Spinal cord (tissue), 10 donors: Measurements from ENCODE around the gene LHFPL3. TPM values are rescaled to one million over a fixed set of nuclear protein-coding genes. Genes with fewer than 3 reads are reported as not detected.
"Not testable (repeated sequence)": the region's sequence is repeated elsewhere in the genome, so short reads cannot be mapped to it uniquely, and the experiment has no call there.

Experiments used
- DNase-seq, 6 donors: peaks; one replicate each; pipeline versions ENCODE4 v3.0.0 to v3.0.0-alpha.2; 2013 to 2015; ENCODE audit warnings: low spot score in 6 of 6, low read depth in 4 of 6
- H3K27ac ChIP-seq: one replicate; pipeline ENCODE4 v1.5.1; 2013; ENCODE audit warnings: low read depth, low read length, control low read depth
- H3K27me3 ChIP-seq: one replicate; pipeline ENCODE4 v1.6.1; 2013; ENCODE audit warnings: low read length; ENCODE audit not compliant: control insufficient read depth, insufficient read depth
- H3K36me3 ChIP-seq: one replicate; pipeline ENCODE4 v1.6.1; 2013; ENCODE audit warnings: low read length; ENCODE audit not compliant: control insufficient read depth, insufficient read depth
- H3K4me1 ChIP-seq: one replicate; pipeline ENCODE4 v1.6.1; 2013; ENCODE audit warnings: low read length; ENCODE audit not compliant: control insufficient read depth, insufficient read depth
- H3K4me3 ChIP-seq: one replicate; pipeline ENCODE4 v1.5.1; 2013; ENCODE audit warnings: low read depth, low read length, control low read depth
- H3K9me3 ChIP-seq: one replicate; pipeline ENCODE4 v1.6.1; 2013; ENCODE audit warnings: low read length; ENCODE audit not compliant: control insufficient read depth, insufficient read depth
- WGBS: methylation state at CpG from one replicate; pipeline ENCODE4 v1.1.5; 2013; ENCODE audit warnings: missing lambda C conversion rate; ENCODE audit not compliant: insufficient coverage; 5-methylcytosine and 5-hydroxymethylcytosine counted together
- polyA plus RNA-seq, 2 donors: library from polyadenylated mRNA; unstranded; fragments of 120-200 nt; gene quantifications; one replicate each; pipeline ENCODE4 v1.2.1, GENCODE V29; 2013; ENCODE audit not compliant: insufficient read length in 2 of 2
- total RNA-seq, 2 donors: library from RNA; depleted of rRNA in 1 of 2; stranded (reverse); fragments of 120-200 nt in 1 of 2; fragments of >200 nt in 1 of 2; gene quantifications; one replicate each; pipeline versions ENCODE4 v1.2.3 to v1.2.4, GENCODE V29; 2013 to 2014
- donor health status: healthy.

The LHFPL3 gene
- total and polyA plus RNA-seq, 4 donors, result 18.8 to 78.7 (median 62.9) TPM

DNA sequence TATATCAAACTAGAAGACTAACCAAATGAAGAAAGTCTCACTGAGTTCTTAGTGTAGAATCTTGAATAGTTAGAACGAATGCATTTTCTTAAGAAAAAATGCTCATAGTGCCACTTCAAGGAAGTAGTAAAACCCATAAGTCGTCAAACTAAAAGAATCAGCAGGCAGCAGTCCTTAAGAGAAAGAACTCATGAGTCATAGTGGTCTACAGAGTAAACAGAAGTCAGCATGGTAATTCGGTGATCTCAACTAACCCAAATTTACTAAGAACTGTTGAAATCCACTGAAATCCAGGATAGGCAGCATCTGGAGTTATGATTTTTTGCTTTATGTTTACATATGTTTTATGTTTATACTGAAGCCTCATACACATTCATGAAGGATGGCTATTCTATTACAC, 256.2 kb downstream of the LHFPL3 start:
- no CpG with 5 or more reads among the region's 3 CpGs for WGBS
- H3K4me3 ChIP-seq, result no peak overlapping the region

DNA sequence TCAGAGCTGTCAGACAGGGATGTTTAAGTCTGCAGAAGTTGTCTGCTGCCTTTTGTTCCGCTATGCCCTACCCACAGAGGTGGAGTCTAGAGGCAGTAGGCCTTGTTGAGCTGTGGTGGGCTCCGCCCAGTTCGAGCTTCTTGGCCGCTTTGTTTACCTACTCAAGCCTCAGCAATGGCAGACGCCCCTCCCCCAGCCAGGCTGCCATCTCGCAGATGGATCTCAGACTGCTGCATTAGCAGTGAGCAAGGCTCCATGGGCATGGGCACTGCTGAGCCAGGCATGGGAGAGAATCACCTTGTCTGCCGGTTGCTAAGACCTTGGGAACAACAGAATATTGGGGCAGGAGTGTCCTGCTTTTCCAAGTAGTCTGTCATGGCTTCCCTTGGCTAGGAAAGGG, 267.2 kb downstream of the LHFPL3 start:
- not testable (repeated sequence) for H3K27me3 ChIP-seq, H3K9me3 ChIP-seq
- WGBS, result 79% methylated on average over 7 of the region's 7 CpGs

More for the DNA sequence above, 256.2 kb downstream of the LHFPL3 start:
- no peak for DNase-seq
- no peaks in the 10 kb centered on the region for H3K4me1 ChIP-seq
- no peaks in the 10 kb centered on the region for H3K27me3 ChIP-seq
- no peaks in the 10 kb centered on the region for H3K36me3 ChIP-seq
- H3K9me3 ChIP-seq, result peaks cover 7% of the 10 kb centered on the region
- no peak overlapping the region for H3K27ac ChIP-seq

DNA sequence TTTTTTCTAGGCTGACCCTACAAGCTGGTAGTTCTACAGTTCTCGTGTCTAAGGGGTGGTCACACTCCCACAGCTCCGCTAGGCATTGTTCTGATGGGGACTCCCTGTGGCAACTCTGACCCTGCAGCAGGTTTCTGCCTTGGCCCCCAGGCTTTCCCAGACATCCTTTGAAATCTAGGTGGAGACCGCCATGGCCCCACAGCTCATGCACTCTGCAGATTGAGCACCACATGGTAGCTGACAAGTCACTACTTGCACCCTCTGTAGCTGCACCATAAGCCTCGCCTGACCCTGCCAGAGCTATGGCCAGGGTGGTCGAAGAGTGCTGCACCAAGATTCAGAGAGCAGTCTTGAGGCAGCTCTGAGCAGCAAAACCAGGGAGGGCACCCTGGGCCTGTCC, 275.6 kb downstream of the LHFPL3 start:
- Histone ChIP-seq H3K27me3 (no peaks in the 10 kb centered on the region), H3K9me3 (no peaks in the 10 kb centered on the region), H3K27ac (no peak overlapping the region), H3K4me1 (no peaks in the 10 kb centered on the region), H3K36me3 (no peaks in the 10 kb centered on the region), H3K4me3 (no peak overlapping the region)
- no peak for DNase-seq
- 87% methylated on average over 5 of the region's 5 CpGs for WGBS

More for the DNA sequence above, 267.2 kb downstream of the LHFPL3 start:
- H3K27ac ChIP-seq, H3K4me1 ChIP-seq, H3K4me3 ChIP-seq, DNase-seq, H3K36me3 ChIP-seq: not testable (repeated sequence)

DNA sequence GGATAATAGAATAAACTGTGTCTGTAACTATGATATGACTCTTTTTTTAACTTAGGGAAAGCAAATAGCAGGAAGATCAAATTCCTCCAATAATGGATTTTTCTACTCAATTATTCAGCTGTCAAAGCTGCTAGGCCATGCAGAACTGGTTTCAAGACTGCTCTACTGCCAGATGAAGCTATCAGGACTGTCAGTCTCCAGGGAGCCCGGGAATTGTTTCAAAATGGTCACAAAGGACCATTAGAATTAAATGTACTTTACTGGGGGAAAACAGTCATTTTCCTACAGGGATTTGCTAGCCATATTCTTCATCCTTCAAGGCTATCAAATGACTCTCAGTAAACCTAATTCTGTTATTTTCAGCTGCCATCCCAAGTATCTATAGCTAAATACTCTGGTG, 276.3 kb downstream of the LHFPL3 start:
- Histone ChIP-seq H3K4me3 (no peak overlapping the region), H3K9me3 (no peaks in the 10 kb centered on the region), H3K27ac (no peak overlapping the region), H3K36me3 (no peaks in the 10 kb centered on the region), H3K4me1 (no peaks in the 10 kb centered on the region), H3K27me3 (no peaks in the 10 kb centered on the region)
- peak in 1 of 6 donors; percentile 80 for DNase-seq
- WGBS, result no CpG with 5 or more reads among the region's 1 CpG

DNA sequence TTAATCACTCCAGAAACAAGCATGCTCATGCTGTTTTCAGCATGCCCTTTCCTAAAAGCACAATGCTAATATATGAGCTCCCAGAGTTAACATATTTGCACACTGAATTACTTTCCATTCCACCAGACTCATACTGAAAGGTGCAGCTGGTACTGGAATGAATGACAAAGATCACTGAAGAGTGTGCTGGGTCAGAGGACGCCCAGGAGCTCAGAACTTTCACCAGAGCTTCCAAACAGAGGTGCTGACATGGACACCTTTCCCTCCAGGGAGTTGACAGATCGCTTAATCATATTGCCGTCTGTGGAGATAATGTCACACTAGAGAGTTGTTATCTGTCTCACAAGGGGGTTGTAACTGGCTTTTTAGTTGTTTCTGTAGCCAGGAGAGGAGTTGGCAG, 292.9 kb downstream of the LHFPL3 start:
- 67% methylated on average over 1 of the region's 3 CpGs for WGBS
- H3K4me3 ChIP-seq, result no peak overlapping the region
- H3K9me3 ChIP-seq, result no peaks in the 10 kb centered on the region

DNA sequence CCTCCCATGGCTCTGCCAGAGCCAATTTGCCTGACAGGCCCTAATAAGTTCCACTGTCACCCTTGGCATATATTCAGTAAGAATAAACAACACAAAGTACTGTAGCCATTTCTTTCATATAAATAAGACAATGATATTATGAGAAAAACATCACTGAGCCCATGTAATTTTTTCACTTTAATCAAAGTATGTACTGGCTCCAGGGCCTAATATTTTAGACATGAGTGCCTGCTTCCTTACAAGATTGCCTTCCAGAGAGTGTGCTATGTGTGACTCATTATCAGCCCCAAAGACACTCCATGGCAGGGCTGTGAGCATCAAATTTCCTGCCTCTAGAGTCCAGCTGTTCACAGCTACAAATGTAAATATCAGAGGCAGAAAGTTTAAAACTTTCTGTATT, 297.6 kb downstream of the LHFPL3 start:
- Histone ChIP-seq H3K4me1 (no peaks in the 10 kb centered on the region), H3K4me3 (no peak overlapping the region), H3K36me3 (no peaks in the 10 kb centered on the region)

More for the DNA sequence above, 292.9 kb downstream of the LHFPL3 start:
- no peak for DNase-seq
- no peak overlapping the region for H3K27ac ChIP-seq
- no peaks in the 10 kb centered on the region for H3K27me3 ChIP-seq
- no peaks in the 10 kb centered on the region for H3K4me1 ChIP-seq
- H3K36me3 ChIP-seq, result no peaks in the 10 kb centered on the region

DNA sequence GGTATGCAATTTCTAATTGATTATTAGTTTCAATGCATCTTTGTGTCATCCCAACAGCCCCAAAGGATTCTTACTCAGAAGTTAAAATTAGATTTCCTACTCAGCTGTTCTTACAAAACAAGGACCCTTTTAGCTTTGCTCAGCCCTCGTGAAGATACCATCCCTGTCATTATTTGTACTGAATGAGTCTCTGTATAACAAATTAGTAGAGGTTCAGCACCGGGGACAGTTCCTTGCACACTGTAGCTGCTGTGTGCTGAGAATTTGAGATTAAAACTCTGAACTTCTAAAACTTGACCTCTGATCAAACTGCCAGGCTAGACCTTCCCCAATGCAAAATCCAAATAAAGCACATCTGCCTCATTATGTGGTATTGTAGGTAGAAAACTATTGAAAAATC, 299.1 kb downstream of the LHFPL3 start:
- no peak overlapping the region for H3K4me3 ChIP-seq
- H3K9me3 ChIP-seq, result no peaks in the 10 kb centered on the region
- DNase-seq, result peak in 4 of 6 donors; percentile 26 to 70 (median 34)
- H3K27ac ChIP-seq, result no peak overlapping the region
- H3K36me3 ChIP-seq, result no peaks in the 10 kb centered on the region
- H3K4me1 ChIP-seq, result no peaks in the 10 kb centered on the region
- no peaks in the 10 kb centered on the region for H3K27me3 ChIP-seq
- no CpG with 5 or more reads among the region's 2 CpGs for WGBS

More for the DNA sequence above, 297.6 kb downstream of the LHFPL3 start:
- Histone ChIP-seq H3K27me3 (no peaks in the 10 kb centered on the region), H3K9me3 (no peaks in the 10 kb centered on the region), H3K27ac (no peak overlapping the region)
- DNase-seq, result no peak

DNA sequence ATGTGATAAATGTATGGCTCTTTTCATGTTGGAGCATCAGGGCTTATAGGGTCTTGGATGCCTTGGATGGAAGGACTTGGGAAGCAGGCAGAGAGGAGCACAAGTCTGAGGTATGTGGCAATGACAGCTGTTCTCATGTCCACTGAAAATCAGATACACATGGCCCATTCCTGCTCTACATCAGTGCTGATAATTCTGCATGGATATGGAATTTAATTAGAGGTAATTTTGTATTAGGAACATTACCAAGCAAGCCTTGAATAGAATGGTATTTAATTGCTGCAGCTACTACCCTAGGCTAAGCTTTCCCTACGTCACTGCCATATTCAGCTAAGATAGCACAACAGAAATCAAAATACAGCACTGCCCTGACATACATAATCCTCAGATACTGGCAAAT, 299.6 kb downstream of the LHFPL3 start:
- Histone ChIP-seq H3K4me3 (no peak overlapping the region), H3K4me1 (no peaks in the 10 kb centered on the region), H3K27ac (no peak overlapping the region), H3K36me3 (no peaks in the 10 kb centered on the region), H3K9me3 (no peaks in the 10 kb centered on the region), H3K27me3 (no peaks in the 10 kb centered on the region)
- no CpG with 5 or more reads among the region's 1 CpG for WGBS
- no peak for DNase-seq

DNA sequence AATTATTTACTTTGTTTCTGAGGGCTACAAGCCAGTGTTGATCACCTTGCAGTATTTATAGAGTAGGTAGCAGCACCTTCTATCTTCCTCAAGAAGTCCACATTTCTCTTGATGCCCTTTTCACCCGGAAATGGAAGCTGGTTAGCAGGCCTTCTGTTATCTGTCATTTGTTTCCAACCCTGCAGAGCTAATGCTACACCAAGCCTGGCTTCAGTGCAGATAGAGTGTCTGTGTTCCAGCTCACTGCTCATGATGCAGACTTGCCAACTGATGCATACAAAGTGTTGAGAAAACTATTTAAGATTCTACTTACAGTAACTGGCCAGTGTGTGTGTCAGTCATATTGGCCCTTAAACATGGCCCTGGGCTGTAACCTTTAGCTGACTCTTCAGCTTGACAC, 301.0 kb downstream of the LHFPL3 start:
- H3K9me3 ChIP-seq, result no peaks in the 10 kb centered on the region
- H3K4me3 ChIP-seq, result no peak overlapping the region
- WGBS, result 60% methylated on average over 1 of the region's 1 CpG
- no peaks in the 10 kb centered on the region for H3K36me3 ChIP-seq
- no peak for DNase-seq
- H3K4me1 ChIP-seq, result no peaks in the 10 kb centered on the region
- H3K27me3 ChIP-seq, result no peaks in the 10 kb centered on the region
- no peak overlapping the region for H3K27ac ChIP-seq

DNA sequence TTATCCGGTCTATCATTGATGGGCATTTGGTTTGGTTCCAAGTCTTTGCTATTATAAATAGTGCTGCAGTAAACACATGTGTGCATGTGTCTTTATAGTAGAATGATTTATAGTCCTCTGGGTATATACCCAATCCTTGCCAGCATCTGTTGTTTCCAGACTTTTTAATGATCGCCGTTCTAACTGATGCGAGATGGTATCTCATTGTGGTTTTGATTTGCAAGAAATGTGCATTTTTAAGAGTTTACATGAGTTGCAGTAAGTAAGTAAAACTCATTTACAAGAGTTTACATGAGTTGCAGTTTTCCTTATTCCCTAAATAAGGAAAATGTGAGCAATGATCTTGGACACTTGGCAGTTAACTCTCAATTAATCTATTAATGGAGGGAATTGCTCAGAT, 312.1 kb downstream of the LHFPL3 start:
- DNase-seq, result no peak
- Histone ChIP-seq H3K27me3 (no peaks in the 10 kb centered on the region), H3K4me1 (peaks cover 6% of the 10 kb centered on the region), H3K9me3 (no peaks in the 10 kb centered on the region), H3K27ac (no peak overlapping the region), H3K36me3 (no peaks in the 10 kb centered on the region), H3K4me3 (no peak overlapping the region)
- no CpG with 5 or more reads among the region's 4 CpGs for WGBS
